CD1c-positive myeloid dendritic cell (primary cell): ENCODE data around the gene HSPB3.
A peak's percentile ranks its signal among the peaks of the same experiment; 100 is the strongest.
"Not testable (repeated sequence)": the region's sequence is repeated elsewhere in the genome, so short reads cannot be mapped to it uniquely, and the experiment has no call there.

Experiments
- DNase-seq: peaks from one replicate; pipeline ENCODE4 v3.0.0-alpha.2; 2016; ENCODE audit errors: extremely low spot score

Gene HSPB3, protein sequence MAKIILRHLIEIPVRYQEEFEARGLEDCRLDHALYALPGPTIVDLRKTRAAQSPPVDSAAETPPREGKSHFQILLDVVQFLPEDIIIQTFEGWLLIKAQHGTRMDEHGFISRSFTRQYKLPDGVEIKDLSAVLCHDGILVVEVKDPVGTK

DNA sequence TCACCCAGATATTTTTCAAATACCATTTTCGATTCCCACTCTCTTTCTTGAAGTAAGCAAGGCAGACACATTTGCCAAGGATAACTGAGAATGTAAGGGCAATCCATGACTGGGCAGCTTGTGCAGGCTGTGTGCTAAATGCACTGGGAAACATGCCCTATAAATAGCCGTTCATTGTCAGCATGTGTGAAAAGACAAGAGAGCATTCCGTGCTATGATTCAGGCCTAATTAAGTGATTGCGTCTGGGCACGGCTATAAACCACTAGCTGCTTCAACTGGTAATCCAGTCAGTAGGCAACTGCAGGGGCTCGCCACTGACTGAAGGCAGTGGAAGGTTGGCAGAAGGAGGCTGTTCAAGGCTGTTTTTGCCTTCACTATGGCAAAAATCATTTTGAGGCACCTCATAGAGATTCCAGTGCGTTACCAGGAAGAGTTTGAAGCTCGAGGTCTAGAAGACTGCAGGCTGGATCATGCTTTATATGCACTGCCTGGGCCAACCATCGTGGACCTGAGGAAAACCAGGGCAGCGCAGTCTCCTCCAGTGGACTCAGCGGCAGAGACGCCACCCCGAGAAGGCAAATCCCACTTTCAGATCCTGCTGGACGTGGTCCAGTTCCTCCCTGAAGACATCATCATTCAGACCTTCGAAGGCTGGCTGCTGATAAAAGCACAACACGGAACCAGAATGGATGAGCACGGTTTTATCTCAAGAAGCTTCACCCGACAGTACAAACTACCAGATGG lies at the start of gene HSPB3:
Gene HSPB3 (plus strand): TSS at position 287 of the 745 bp plus-strand sequence. CDS start 91 bp downstream, at position 378.
- no peak for DNase-seq

DNA sequence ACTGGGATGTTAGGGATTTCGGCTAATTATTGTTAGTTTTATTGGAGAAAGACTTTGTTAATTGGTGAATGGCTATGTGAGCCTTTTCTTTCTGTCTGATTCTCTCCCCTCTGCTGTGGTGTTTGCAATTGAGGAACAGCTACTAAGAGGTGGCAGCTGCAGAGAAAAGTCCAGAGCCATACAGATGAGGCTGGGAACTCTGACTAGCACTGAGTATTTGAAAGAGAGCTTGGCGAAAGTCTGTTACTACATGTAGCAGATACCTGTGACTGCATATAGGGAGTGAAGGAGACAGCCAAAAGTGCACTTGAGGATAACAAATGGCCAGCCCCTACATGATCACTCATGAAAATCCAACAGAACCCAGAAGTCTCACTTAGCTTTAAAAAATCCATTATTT lies 44.3 kb upstream of the HSPB3 start:
- DNase-seq = no peak

DNA sequence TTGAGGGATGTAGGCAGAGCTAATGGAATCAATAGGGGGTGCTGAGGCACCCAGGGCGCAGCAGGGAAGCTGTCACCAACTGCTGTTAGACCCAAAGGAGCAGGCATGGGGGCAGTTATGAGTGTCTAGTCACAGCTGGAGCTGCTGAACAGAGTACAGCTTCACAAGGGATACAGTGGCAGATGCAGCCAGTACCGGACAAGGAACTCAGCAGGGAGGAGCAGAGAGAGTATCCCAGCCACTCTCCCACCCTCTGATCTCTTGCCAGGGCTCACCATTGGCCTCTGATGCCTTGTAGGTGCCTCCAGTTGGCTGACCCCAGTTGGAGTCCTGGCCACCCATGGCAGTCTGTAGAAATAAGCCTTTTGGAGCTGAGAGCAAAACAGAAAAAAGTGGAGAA lies 42.6 kb upstream of the HSPB3 start:
- DNase-seq = no peak

DNA sequence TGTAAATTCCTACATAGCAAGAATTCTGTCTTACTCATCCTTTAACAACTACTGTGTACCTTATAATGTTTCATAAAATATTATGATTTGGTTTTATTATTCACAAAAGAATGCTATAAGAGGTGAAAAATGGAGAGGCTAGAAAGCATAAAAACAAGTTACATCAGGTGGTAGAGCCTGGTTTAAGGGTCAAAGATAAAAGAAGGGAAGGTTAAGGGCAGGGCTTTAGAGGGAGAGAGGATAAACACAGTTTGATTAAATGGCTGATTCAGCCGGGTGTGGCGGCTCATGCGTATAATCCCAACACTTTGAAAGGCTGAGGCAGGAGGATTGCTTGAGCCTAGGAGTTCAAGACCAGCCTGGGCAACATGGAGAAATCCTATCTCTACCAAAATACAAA lies 40.4 kb upstream of the HSPB3 start:
- no peak for DNase-seq

GRCh38 chr5:54415896-54416601 lies 39.5 kb upstream of the HSPB3 start:
- no peak for DNase-seq

DNA sequence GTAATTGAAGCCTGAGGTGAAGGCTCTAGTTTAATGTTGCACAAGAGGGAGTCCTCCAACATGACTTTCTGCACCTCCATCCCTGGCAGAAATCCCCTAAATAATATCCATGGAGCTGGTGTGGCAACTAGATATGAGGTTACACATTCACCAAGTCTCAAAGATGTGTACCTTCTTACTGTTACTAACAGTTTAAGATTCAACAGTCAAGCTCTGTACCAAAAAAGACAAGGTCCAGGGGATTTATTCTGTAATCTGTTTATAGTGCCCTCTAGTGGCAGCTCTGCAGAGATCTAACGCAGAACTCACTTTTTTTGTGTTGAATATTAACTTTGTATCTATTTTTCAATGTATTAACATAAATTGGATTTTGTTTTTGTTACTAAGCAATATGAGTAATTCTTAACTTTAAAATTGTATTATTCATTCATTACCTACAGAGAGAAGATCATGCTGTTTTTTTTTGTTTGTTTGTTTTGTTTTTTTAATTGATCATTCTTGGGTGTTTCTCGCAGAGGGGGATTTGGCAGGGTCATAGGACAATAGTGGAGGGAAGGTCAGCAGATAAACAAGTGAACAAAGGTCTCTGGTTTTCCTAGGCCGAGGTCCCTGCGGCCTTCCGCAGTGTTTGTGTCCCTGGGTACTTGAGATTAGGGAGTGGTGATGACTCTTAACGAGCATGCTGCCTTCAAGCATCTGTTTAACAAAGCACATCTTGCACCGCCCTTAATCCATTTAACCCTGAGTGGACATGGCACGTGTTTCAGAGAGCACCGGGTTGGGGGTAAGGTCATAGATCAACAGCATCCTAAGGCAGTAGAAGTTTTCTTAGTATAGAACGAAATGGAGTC lies 35.7 kb upstream of the HSPB3 start:
- peak; percentile 69 for DNase-seq

GRCh38 chr5:54420511-54420910 lies 35.0 kb upstream of the HSPB3 start:
- not testable (repeated sequence) for DNase-seq

DNA sequence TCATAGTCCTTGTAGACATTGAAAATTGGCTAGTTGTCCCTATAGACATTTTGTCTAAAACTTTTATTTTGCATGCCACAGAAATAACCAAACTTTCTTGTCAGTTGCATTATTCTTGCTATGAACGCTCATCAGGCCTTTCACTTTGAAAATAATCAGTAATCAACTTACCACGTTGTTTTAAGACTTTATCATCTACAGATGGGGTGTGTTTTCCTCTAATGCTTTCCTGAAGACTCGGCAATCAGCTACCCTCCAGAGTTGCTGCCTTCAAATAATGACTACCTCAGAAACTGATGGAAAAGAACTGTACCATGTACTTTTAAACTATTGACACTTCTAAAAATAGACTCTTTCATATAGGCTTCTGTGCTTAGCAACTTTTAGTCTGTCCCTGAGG lies 33.5 kb upstream of the HSPB3 start:
- DNase-seq = no peak

DNA sequence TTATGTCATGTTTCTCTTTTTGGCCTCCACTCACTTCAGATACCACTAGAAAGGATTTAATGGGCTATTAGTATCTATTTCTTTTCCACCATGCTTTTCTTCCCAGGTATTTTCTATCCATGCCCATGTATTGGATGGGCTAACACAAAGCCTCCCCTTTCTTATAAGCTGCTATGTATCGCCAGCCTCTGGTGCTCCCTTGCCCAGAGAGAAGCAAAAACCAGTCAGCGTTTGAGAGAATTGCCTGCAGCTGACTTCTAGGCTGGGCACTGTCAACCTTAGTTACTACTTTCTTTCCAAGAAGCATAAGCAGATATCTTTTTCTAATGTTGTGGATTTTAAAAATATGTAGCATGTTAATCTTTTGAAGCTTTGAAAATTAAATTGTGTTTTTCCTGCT lies 30.2 kb upstream of the HSPB3 start:
- no peak for DNase-seq

GRCh38 chr5:54426209-54426608 lies 29.3 kb upstream of the HSPB3 start:
- DNase-seq = no peak

- DNase-seq = not testable (repeated sequence)
Observed at GRCh38 chr5:54434650-54435049, 20.8 kb upstream of the HSPB3 start.

- peak; percentile 56 for DNase-seq
Observed at GRCh38 chr5:54438620-54439389, 16.7 kb upstream of the HSPB3 start.

GRCh38 chr5:54440456-54440893 lies 15.0 kb upstream of the HSPB3 start:
- peak; percentile 61 for DNase-seq

DNA sequence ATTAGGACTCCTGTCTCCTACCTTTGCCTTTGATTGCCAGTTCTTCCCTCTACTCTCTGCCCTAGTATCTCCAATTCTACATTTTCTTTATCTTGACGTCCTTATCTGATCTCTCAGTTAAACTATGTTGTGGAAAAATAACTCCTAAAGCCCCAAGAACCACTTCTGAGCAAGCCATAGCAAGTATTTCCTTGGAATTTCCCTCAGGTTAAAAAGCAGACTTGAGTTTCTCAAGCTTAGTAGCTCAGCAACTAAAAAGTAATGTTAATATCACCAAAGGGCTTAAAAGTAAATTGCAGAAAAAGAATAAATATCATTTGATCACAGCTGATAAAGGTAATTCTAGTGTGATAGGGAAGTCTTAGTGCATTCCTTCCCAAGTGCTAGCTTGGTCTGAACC lies 13.2 kb upstream of the HSPB3 start:
- DNase-seq = no peak

- DNase-seq = peak; percentile 18
Observed at GRCh38 chr5:54443270-54443669, 12.2 kb upstream of the HSPB3 start.

GRCh38 chr5:54445691-54446378 lies 9.7 kb upstream of the HSPB3 start:
- no peak for DNase-seq

GRCh38 chr5:54446379-54446732 lies 9.1 kb upstream of the HSPB3 start:
- no peak for DNase-seq

GRCh38 chr5:54449923-54450322 lies 5.6 kb upstream of the HSPB3 start:
- no peak for DNase-seq

DNA sequence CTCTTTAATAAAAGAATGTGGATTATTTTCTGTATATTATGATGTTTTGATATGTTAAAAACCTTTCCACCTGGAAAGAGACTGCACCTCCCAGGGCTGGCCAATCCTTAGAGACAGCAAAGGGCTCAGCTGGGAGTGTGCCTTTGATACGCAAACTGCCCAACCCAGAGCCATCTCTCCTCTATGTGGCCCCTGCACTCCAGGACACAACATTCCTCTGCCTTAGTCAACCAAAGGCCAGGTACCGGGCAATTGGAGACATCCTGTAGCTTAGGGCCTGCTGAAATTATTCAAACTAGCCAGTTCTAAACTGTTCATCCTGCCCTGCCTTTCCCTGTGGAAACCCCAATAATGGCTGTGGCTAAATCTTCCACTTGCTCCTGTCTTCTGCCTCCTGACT lies 5.0 kb upstream of the HSPB3 start:
- no peak for DNase-seq

- no peak for DNase-seq
Observed at GRCh38 chr5:54453046-54453445, 2.5 kb upstream of the HSPB3 start.

- no peak for DNase-seq
Observed at GRCh38 chr5:54454602-54455001, 897 bp upstream of the HSPB3 start.
